Activated CD8-positive, alpha-beta T cell treated with anti-CD3 and anti-CD28 coated beads for 36 hours (primary cell): ENCODE results near the gene IDS. TPM values are rescaled to one million over a fixed set of nuclear protein-coding genes. Genes with fewer than 3 reads are reported as not detected.
A peak's percentile ranks its signal among the peaks of the same experiment; 100 is the strongest.
"Not testable (repeated sequence)": the region's sequence is repeated elsewhere in the genome, so short reads cannot be mapped to it uniquely, and the experiment has no call there.

Experiments used
- ATAC-seq: fragments of 200-7000 bp; cut with Tn5 transposase; one replicate; pipeline ENCODE4 v1.10.0; 2021; ENCODE audit warnings: mild to moderate bottlenecking, moderate library complexity
- CTCF ChIA-PET: fragments of 350-600 bp; sonication (Branson Sonifier 250); formaldehyde crosslinking; loops from one replicate; lab custom pipeline; 2021; ENCODE audit warnings: antibody characterized with exemption; lab: Charles Lee
- POLR2A ChIA-PET: fragments of 350-600 bp; sonication (Branson Sonifier 250); formaldehyde crosslinking; loops from one replicate; lab custom pipeline; 2021; ENCODE audit warnings: antibody characterized with exemption; lab: Charles Lee
- DNase-seq: peaks from one replicate; pipeline ENCODE4 v3.0.0-alpha.2; 2020
- H3K27ac Mint-ChIP-seq: one replicate; pipeline ENCODE4 v1.8.0; 2021; ENCODE audit warnings: mild to moderate bottlenecking, mixed read lengths
- H3K27me3 Mint-ChIP-seq: one replicate; pipeline ENCODE4 v1.8.0; 2021; ENCODE audit warnings: mixed read lengths
- H3K36me3 Mint-ChIP-seq: one replicate; pipeline ENCODE4 v1.8.0; 2021; ENCODE audit warnings: low read depth, mixed read lengths
- H3K4me1 Mint-ChIP-seq: one replicate; pipeline ENCODE4 v1.8.0; 2021; ENCODE audit warnings: low read depth, mixed read lengths
- H3K4me3 Mint-ChIP-seq: one replicate; pipeline ENCODE4 v1.8.0; 2021; ENCODE audit warnings: mild to moderate bottlenecking, moderate library complexity, mixed read lengths
- H3K9me3 Mint-ChIP-seq: one replicate; pipeline ENCODE4 v1.8.0; 2021; ENCODE audit warnings: mixed read lengths
- intact Hi-C: fragments of 100-400 bp; cut with micrococcal nuclease; formaldehyde crosslinking; loops from one replicate; pipeline ENCODE4 v1.10.0; 2022
- total RNA-seq, 2 experiments: library from RNA; stranded (reverse); gene quantifications; one replicate each; pipeline ENCODE4 v1.2.3, GENCODE V29; 2021
- TF ChIP-seq, protein P1 (sequence below): fragments of 200-600 bp; IDR thresholded peaks from one replicate; pipeline ENCODE4 v1.8.0; 2022; ENCODE audit warnings: antibody characterized with exemption, mild to moderate bottlenecking

Gene IDS
- total RNA-seq, 2 experiments from 2014 or later: 44.8 to 50.6 TPM

DNA sequence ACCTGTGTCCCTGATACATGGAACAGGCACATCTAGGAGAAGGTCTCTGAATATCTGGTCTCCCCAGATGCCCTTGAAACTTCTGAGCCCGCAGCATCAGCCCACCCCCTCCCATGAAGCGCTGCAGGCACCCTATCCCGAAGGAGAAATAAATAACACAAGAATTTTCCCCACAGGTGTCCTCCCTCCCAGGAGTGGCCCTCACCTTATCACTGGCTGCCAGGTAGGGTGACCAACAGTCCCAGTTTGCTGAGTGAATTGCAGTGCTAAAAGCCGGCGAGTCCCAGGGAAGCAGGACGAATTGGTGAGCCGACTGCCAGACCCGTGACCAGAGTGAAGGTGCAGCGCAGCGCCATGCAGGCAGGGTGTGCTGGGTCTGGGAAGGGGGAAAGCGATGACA is 28.9 kb upstream of the IDS start:
- DNase-seq, CTCF ChIA-PET, POLR2A ChIA-PET, H3K9me3 Mint-ChIP-seq, H3K4me3 Mint-ChIP-seq, H3K36me3 Mint-ChIP-seq, ATAC-seq, intact Hi-C loops, H3K27me3 Mint-ChIP-seq, H3K27ac Mint-ChIP-seq: not testable (repeated sequence)
- peaks cover 21% of the 10 kb centered on the region for H3K4me1 Mint-ChIP-seq

DNA sequence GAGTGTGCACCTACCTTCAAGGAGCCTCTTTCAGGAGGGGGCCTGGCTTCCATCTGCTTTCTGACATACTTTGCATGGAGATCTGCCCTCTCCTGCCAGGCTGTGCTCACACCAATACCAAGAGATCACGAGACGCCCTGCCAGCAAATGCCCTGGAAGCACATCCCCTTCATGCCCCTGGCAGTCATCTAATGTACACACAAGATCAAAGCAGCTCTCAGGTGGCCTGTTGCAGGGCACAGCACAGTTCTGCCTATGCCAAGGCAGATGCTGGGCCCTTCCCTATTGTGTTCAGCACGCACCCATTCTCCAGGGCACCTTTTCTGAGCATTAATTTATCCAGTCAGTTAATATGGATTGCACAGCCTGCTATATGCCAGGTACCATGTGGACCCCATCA is 27.8 kb upstream of the IDS start:
- H3K9me3 Mint-ChIP-seq, H3K36me3 Mint-ChIP-seq, CTCF ChIA-PET, DNase-seq, POLR2A ChIA-PET, H3K27me3 Mint-ChIP-seq, ATAC-seq, H3K4me3 Mint-ChIP-seq, H3K27ac Mint-ChIP-seq, intact Hi-C loops: not testable (repeated sequence)
- peaks cover 21% of the 10 kb centered on the region for H3K4me1 Mint-ChIP-seq

DNA sequence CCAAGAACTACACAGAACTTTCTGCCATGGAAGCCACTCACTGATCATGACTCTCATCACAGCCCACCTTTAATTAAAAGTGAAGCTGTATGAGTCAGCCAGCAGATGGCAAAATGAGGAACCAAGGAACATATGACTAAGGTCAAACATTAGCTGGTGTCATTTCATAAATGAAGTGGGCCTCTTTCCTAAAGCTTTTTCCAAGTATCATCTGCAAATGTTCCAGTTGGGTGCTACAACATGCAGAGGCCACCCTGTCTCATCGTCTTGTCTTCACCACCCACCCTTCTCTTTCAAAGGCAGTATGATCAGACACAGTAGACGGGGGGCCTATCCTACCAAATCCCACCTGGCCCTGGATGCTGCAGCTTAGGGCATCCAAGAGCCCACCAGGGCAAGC is 26.5 kb upstream of the IDS start:
- intact Hi-C loops: no loop called here

DNA sequence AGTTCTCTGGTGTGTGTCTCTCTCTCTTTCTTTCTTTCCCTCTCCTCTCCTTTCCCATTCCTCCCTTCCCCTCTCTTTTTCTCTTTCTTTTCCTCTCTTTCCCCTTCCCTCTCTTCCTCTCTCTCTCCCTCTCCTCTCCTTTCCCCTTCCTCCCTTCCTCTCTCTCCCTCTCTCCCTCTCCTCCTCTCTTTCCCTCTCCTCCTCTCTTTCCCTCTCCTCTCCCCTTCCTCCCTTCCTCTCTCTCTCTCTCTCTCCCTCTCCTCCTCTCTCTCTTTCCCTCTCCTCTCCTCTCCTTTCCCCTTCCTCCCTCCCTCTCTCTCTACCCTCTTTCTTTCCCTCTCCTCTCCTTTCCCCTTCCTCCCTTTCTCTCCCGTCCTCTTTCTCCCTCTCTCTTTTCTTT is 23.3 kb upstream of the IDS start:
- no peaks in the 10 kb centered on the region for H3K9me3 Mint-ChIP-seq
- peaks cover 38% of the 10 kb centered on the region for H3K4me1 Mint-ChIP-seq
- H3K4me3 Mint-ChIP-seq: no peak overlapping the region
- H3K36me3 Mint-ChIP-seq: peaks cover 4% of the 10 kb centered on the region
- POLR2A ChIA-PET: no interaction called here
- TF ChIP-seq, protein P1, sequence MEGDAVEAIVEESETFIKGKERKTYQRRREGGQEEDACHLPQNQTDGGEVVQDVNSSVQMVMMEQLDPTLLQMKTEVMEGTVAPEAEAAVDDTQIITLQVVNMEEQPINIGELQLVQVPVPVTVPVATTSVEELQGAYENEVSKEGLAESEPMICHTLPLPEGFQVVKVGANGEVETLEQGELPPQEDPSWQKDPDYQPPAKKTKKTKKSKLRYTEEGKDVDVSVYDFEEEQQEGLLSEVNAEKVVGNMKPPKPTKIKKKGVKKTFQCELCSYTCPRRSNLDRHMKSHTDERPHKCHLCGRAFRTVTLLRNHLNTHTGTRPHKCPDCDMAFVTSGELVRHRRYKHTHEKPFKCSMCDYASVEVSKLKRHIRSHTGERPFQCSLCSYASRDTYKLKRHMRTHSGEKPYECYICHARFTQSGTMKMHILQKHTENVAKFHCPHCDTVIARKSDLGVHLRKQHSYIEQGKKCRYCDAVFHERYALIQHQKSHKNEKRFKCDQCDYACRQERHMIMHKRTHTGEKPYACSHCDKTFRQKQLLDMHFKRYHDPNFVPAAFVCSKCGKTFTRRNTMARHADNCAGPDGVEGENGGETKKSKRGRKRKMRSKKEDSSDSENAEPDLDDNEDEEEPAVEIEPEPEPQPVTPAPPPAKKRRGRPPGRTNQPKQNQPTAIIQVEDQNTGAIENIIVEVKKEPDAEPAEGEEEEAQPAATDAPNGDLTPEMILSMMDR: no peak
- DNase-seq: no peak
- intact Hi-C loops: no loop called here
- no peaks in the 10 kb centered on the region for H3K27me3 Mint-ChIP-seq
- H3K27ac Mint-ChIP-seq: peak overlapping the region; percentile 57
- CTCF ChIA-PET: interaction anchor here (1.0 to 1.8 kb wide), 3 partner anchors 16 to 101 kb away, joined by 3 to 6 read pairs (median 3); no protein-coding TSS in a partner anchor
- ATAC-seq: no peak

More for the DNA sequence above, 26.5 kb upstream of the IDS start:
- Mint-ChIP-seq H3K36me3 (peaks cover 4% of the 10 kb centered on the region), H3K27ac (peak overlapping the region; percentile 88), H3K9me3 (no peaks in the 10 kb centered on the region), H3K4me3 (no peak overlapping the region), H3K4me1 (peaks cover 25% of the 10 kb centered on the region), H3K27me3 (no peaks in the 10 kb centered on the region)
- CTCF ChIA-PET: interaction anchor here (1.7 kb wide), 1 partner anchor 19 kb away, joined by 7 read pairs; no protein-coding TSS in a partner anchor
- TF ChIP-seq, protein P1: no peak
- peak; percentile 74 for ATAC-seq
- no peak for DNase-seq
- POLR2A ChIA-PET: interaction anchor here (0.9 kb wide), 1 partner anchor 10 kb away, joined by 3 read pairs; no protein-coding TSS in a partner anchor

DNA sequence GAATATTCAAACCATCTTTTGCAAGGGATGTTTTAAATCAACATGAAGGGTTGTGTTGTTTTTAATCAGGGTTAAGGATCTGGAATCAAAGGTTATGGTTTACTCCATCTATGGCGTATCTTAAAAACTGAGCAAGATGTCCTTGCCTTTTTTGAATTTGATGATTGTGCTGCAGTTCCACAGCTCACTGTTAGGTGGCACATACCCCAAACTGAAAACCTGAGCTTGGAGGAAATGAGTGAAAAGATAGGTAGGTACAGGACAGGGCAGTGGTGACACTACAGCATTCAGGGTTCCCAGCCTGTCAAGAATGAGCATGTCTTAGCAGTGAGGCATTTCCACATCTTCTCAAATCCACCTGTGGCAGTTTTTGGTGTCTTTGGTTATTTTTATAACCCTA is 22.6 kb upstream of the IDS start:
- H3K9me3 Mint-ChIP-seq: no peaks in the 10 kb centered on the region
- H3K4me3 Mint-ChIP-seq: no peak overlapping the region
- peak; percentile 49 for ATAC-seq
- intact Hi-C loops: no loop called here
- H3K27me3 Mint-ChIP-seq: no peaks in the 10 kb centered on the region
- peak; percentile 50 for DNase-seq
- no peak overlapping the region for H3K27ac Mint-ChIP-seq
- H3K4me1 Mint-ChIP-seq: peaks cover 42% of the 10 kb centered on the region
- ChIA-PET CTCF (interaction anchor here (1.0 to 1.8 kb wide), 2 partner anchors 15 to 101 kb away, joined by 3 to 6 read pairs; no protein-coding TSS in a partner anchor), POLR2A (no interaction called here)
- TF ChIP-seq, protein P1: peak; percentile 28
- H3K36me3 Mint-ChIP-seq: peaks cover 4% of the 10 kb centered on the region

DNA sequence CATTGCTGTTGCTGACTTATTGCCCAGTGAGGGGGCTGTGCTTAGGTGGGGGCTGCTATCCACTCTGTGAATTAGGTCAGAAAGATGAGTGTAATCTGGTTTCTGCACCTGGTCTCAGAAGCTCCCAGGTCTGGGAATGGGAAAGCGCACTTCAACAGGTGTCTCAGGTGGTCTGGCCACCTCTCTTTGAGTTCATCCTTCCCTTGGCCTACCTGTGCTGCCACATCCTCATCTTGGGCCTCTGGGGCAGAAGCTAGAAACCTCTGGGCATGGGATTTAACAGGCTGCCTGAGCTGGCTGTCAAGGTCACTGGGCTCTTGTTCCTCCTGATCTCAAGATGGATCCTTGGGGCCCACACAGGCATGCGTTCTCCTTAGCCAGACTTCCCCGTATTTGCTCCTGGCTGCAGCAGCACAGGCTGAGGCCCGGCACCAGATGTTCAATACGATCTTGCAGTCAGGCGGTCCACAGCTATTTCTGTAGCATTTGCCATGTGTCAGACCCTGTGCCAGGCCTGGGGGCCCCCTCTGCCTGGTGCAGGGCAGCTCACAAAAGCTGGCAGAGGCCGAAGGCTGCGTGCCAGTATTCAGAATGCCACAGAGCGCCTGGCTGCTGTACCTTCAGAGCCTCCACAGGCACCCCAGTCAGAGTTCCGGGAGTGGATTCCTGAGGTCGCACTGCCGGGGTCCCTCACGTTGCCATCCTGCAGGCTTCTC is 21.4 kb upstream of the IDS start:
- ChIA-PET POLR2A (interaction anchor here (0.7 kb wide), 1 partner anchor 376 kb away, joined by 3 read pairs; no protein-coding TSS in a partner anchor), CTCF (interaction anchor here (1.1 kb wide), 1 partner anchor 14 kb away, joined by 5 read pairs; no protein-coding TSS in a partner anchor)
- intact Hi-C loops, H3K27me3 Mint-ChIP-seq, H3K9me3 Mint-ChIP-seq, DNase-seq, ATAC-seq, H3K4me3 Mint-ChIP-seq, H3K36me3 Mint-ChIP-seq: not testable (repeated sequence)
- peak overlapping the region; percentile 81 for H3K27ac Mint-ChIP-seq
- peaks cover 40% of the 10 kb centered on the region for H3K4me1 Mint-ChIP-seq

DNA sequence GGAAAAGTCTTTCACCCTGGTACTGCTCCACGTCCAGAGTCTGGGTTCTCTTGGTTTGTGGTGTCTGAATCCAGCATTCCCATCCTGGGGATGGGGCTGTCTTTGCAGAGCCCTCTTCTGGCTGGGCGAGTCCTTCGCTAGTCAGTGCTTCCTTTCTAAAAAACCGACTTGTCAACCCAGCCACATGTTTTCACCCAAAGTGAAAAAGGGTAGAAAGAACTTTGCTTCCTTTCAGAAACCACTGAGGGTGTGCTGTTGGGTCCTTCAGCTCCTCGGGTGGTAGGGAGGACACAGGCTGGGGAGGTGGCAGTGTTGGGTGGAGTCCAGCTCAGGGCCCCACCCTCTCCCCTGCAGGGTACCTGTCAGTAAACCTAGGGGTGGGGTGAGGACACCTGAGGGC is 20.8 kb upstream of the IDS start:
- POLR2A ChIA-PET, H3K36me3 Mint-ChIP-seq, H3K27me3 Mint-ChIP-seq, intact Hi-C loops, DNase-seq, H3K9me3 Mint-ChIP-seq: not testable (repeated sequence)
- Mint-ChIP-seq H3K4me1 (peaks cover 40% of the 10 kb centered on the region), H3K4me3 (peak overlapping the region; percentile 31), H3K27ac (peak overlapping the region; percentile 81)
- CTCF ChIA-PET: interaction anchor here (1.1 kb wide), 1 partner anchor 14 kb away, joined by 5 read pairs; no protein-coding TSS in a partner anchor
- peak; percentile 48 for ATAC-seq

DNA sequence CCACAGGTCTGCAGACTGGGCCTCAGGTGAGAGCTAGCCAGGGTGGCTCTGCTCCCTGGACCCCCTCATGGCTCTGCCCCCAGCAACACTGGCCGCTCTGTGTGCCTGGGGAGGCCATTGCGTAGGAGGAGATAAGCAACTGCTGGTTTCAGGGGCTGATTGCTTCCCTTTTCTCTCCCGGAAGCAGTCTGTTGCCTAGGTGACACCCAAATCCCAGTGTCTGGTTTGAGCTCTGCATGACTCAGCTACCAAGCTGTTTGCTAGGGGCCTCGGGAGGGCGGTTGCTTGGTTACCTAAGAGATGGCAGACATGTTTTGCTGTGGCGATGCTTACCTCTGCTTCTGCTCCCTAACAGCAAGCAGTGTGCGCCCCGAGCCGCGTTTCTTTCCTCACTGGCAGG is 20.3 kb upstream of the IDS start:
- intact Hi-C loops, H3K36me3 Mint-ChIP-seq, CTCF ChIA-PET, POLR2A ChIA-PET, H3K9me3 Mint-ChIP-seq, H3K27me3 Mint-ChIP-seq: not testable (repeated sequence)
- Mint-ChIP-seq H3K27ac (peak overlapping the region; percentile 76), H3K4me3 (peak overlapping the region; percentile 35), H3K4me1 (peaks cover 44% of the 10 kb centered on the region)
- ATAC-seq (peak; percentile 89), DNase-seq (peak; percentile 81)
